Stimulated activated CD8-positive, alpha-beta memory T cell treated with anti-CD3 and anti-CD28 coated beads, Interleukin-15, amount 100 ng/mL, for 24 hours (primary cell): Measurements from ENCODE around the gene EFCAB3.
"Not testable (repeated sequence)": the region's sequence is repeated elsewhere in the genome, so short reads cannot be mapped to it uniquely, and the experiment has no call there.

Experiments
- DNase-seq: peaks from one replicate; pipeline ENCODE4 v3.0.0-alpha.2; 2020; ENCODE audit warnings: low read depth

Gene EFCAB3

GRCh38 chr17:62465271-62465670 is 84.9 kb downstream of the EFCAB3 start:
- not testable (repeated sequence) for DNase-seq
